Esophagus (tissue), 2 donors: ENCODE measurements around the gene SIPA1. TPM values are rescaled to one million over a fixed set of nuclear protein-coding genes. Genes with fewer than 3 reads are reported as not detected.
A peak's percentile ranks its signal among the peaks of the same experiment; 100 is the strongest.

Experiments used
- H3K27ac ChIP-seq, 2 donors: one replicate each; pipeline ENCODE4 v1.5.1; 2013; ENCODE audit warnings: low read depth in 2 of 2, mild to moderate bottlenecking in 2 of 2, inconsistent platforms in 1 of 2, low read length in 1 of 2, moderate library complexity in 1 of 2
- H3K27me3 ChIP-seq, 2 donors: one replicate each; pipeline ENCODE4 v1.6.1; 2013; ENCODE audit warnings: low read length in 2 of 2, control low read depth in 1 of 2, mild to moderate bottlenecking in 1 of 2; ENCODE audit not compliant: insufficient read depth in 2 of 2, control insufficient read depth in 1 of 2
- H3K36me3 ChIP-seq, 2 donors: one replicate each; pipeline ENCODE4 v1.6.1; 2013; ENCODE audit warnings: low read length in 1 of 2; ENCODE audit not compliant: control insufficient read depth in 2 of 2, insufficient read depth in 2 of 2
- H3K4me1 ChIP-seq, 2 donors: one replicate each; pipeline ENCODE4 v1.6.1; 2013; ENCODE audit warnings: low read length in 1 of 2; ENCODE audit not compliant: control insufficient read depth in 2 of 2, insufficient read depth in 2 of 2
- H3K4me3 ChIP-seq, 2 donors: one replicate each; pipeline ENCODE4 v1.5.1; 2013; ENCODE audit warnings: low read length in 2 of 2, mild to moderate bottlenecking in 2 of 2, low read depth in 1 of 2, moderate library complexity in 1 of 2
- H3K9me3 ChIP-seq, 2 donors: one replicate each; pipeline ENCODE4 v1.6.1; 2013; ENCODE audit warnings: mild to moderate bottlenecking in 2 of 2, low read depth in 1 of 2, low read length in 1 of 2, moderate library complexity in 1 of 2; ENCODE audit not compliant: control insufficient read depth in 2 of 2, insufficient read depth in 1 of 2
- WGBS, 2 donors: extraction: QIAGEN DNeasy Blood & Tissue Kit; methylation state at CpG; one replicate each; pipeline ENCODE4 v1.1.7; 2013; 5-methylcytosine and 5-hydroxymethylcytosine counted together
- polyA plus RNA-seq, 2 donors: library from polyadenylated mRNA; stranded (reverse); fragments of 200-250 nt; gene quantifications; one replicate each; pipeline ENCODE4 v1.2.3, GENCODE V29; 2013
- donor health status: healthy with polysubstance abuse.
- donor health status: Bipolar disorder and iron deficiency.

Gene SIPA1
- polyA plus RNA-seq, 2 donors, result 22.8 to 32.5 TPM

DNA sequence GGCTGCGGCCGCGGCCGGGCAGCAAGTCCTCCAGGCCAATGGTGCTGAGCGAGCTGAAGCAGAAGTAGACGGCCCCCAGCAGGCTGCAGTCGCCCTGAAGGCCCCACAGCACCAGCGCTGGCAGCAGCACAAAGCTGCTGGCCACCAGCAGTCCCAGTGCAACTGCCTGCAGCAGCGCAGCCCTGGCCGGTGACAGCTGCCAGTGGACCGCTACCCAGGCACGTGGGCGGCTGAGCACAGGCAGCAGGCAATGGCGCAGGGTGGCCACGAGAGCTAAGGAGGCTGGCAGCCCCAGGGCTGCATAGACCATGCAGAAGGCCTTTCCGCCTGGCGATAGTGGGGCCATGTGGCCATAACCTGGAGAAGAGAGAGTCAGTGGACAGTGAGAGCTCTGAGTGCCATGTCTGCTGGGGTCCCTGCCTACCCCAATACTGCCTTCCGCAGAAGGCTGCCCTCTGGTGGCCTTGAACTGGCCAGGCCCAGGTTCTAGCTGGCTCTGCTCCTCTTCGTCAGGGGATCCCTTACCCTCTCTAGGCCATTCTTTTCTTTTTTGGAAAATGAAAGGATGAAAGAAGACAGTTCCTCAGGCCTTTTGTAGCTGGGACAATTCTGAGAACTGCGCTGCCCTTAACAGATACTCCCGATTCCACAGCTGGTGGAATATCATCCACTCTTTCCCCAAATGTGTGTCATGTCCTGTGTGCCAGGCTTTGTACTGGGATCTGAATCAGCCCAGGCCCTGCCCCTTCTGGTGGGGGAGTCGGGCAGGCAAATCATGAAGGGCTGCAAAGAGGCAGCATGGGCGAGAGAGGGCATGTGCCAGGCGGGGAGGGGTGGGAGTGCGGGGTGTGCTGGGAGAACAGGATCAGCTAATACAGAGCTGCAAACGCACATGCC is 44.1 kb upstream of the SIPA1 start:
- peaks cover 10 to 32% of the 10 kb centered on the region in 2 donors for H3K4me1 ChIP-seq
- peaks cover 12 to 33% of the 10 kb centered on the region in 2 donors for H3K36me3 ChIP-seq
- H3K27me3 ChIP-seq, result no peaks in the 10 kb centered on the region
- H3K4me3 ChIP-seq, result no peak overlapping the region
- no peaks in the 10 kb centered on the region for H3K9me3 ChIP-seq
- H3K27ac ChIP-seq, result peak overlapping the region; percentile 16 to 79
- 60 to 73% methylated on average over 26 of the region's 26 CpGs for WGBS, 2 donors

DNA sequence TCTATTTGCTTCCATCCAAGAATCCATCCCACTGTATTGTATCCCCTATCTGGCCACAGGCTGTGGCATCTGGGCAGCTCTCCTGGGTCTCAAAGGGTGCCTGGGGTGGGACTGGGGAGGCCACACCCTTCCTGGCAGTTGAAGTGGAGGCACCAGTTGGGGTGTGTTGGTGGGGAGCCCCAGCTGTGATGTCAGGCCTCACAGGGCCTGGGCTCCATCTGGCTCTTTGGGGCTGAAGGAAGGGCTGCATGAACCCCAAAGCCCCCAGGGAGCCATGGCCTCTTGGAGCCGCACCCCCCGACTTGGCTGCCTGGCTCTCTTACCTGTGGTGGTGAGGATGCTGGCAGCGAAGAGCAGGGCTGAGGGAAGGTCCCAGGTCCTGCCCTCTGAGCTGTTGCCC is 42.8 kb upstream of the SIPA1 start:
- Histone ChIP-seq H3K36me3 (peaks cover 13 to 36% of the 10 kb centered on the region in 2 donors), H3K4me1 (peaks cover 10 to 32% of the 10 kb centered on the region in 2 donors)
- WGBS, 2 donors, result 48 to 49% methylated on average over 3 of the region's 3 CpGs

DNA sequence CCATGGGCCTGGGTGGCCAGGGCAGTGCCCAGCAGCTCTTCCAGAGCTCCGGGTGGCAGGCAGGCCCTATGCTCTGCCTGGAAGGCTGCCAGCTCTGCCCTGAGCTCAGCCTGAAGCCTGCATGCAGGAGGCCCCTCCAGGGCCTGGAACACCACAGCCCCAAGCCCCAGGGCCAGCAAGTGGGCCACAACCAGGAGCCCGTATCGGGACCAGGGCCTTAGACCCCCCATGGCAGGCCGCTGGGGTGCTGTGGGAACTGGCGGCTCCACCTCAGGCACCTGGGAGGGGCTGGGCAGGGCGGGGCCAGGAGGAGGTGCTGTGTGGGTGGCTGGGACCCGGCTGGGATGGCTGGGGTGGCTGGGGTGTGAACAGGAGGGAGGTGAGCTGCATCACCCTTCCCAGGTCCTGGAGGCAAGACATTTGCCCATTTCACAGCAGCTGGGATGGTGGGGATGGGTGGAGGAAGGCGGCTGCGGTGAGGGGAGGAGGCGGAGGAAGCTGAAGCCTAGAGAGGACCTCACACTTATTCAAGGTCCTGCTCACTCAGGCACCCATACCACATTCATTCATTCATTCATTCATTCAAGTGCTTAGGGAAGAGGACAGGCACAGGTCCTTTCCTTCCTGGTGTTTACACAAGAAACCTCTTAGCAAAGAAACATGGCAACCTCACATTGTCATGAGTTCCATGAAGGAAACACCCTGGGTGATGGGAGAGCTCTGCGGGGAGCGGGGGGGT is 42.2 kb upstream of the SIPA1 start, which contains the start of gene KCNK7:
KCNK7 (minus strand) TSS at position 258 of the 739 bp plus-strand sequence; CDS start at position 230, 28 bp downstream.
- peaks cover 10 to 32% of the 10 kb centered on the region in 2 donors for H3K4me1 ChIP-seq
- peaks cover 13 to 33% of the 10 kb centered on the region in 2 donors for H3K36me3 ChIP-seq
- no peaks in the 10 kb centered on the region for H3K9me3 ChIP-seq
- H3K27ac ChIP-seq, result peak within 1 kb of the TSS in 1 of 2 donors; percentile 81
- H3K4me3 ChIP-seq, result peak within 1 kb of the TSS in 1 of 2 donors; percentile 10
- WGBS, 2 donors, result 52 to 54% methylated on average over 12 of the region's 12 CpGs
- no peaks in the 10 kb centered on the region for H3K27me3 ChIP-seq

More for the DNA sequence above, 42.8 kb upstream of the SIPA1 start:
- Histone ChIP-seq H3K4me3 (peak overlapping the region in 1 of 2 donors; percentile 10), H3K27me3 (no peaks in the 10 kb centered on the region), H3K27ac (peak overlapping the region in 1 of 2 donors; percentile 81), H3K9me3 (no peaks in the 10 kb centered on the region)

DNA sequence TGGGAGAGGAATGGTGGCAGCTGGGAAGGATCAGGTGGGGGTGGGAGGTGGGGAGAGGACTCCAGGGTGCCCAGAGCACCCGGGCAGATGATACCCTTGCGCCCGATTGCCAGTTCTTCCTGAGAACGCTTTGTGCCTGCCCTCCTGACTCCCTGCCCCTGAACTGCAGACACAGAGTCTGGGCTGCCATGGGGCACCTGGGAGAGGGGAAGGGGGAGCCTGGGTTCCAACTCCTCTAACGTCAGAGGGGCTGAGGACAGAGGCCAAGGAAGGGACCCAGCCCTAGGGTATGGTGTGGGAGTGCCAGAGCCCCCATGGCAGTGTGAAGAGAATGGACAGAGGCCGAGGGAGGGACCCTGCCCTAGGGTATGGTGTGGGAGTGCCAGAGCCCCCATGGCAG is 41.4 kb upstream of the SIPA1 start:
- peaks cover 13 to 33% of the 10 kb centered on the region in 2 donors for H3K36me3 ChIP-seq
- peaks cover 10 to 32% of the 10 kb centered on the region in 2 donors for H3K4me1 ChIP-seq
- H3K4me3 ChIP-seq, result no peak overlapping the region
- 75 to 78% methylated on average over 6 of the region's 6 CpGs for WGBS, 2 donors
- no peak overlapping the region for H3K27ac ChIP-seq
- H3K27me3 ChIP-seq, result no peaks in the 10 kb centered on the region
- H3K9me3 ChIP-seq, result no peaks in the 10 kb centered on the region

DNA sequence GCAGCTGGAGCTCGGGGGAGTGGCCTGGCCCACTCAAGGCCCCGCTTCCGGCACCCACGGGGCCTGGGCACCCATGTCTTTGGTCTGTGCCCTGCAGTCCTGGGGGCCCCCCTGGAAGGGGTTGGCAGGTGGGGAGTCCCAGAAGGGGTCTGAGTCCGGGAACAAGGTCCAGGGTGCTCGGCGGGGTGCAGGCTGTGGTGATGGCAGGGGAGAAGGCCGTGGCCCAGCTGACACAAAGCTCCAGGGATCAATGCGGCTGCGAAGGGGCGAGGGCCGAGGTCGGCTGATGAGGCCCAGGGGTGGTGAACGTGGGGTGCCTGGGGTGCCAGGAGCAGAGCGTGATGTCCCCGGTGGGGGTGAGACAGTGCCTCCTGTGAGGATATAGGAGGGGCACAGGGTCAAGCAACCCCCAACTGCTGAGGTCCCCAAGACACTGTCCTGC is 39.6 kb upstream of the SIPA1 start:
- no peak overlapping the region for H3K27ac ChIP-seq
- H3K4me3 ChIP-seq, result no peak overlapping the region
- H3K9me3 ChIP-seq, result no peaks in the 10 kb centered on the region
- no peaks in the 10 kb centered on the region for H3K27me3 ChIP-seq
- H3K4me1 ChIP-seq, result peaks cover 10 to 19% of the 10 kb centered on the region in 2 donors
- peaks cover 13 to 23% of the 10 kb centered on the region in 2 donors for H3K36me3 ChIP-seq
- 88 to 89% methylated on average over 16 of the region's 16 CpGs for WGBS, 2 donors

DNA sequence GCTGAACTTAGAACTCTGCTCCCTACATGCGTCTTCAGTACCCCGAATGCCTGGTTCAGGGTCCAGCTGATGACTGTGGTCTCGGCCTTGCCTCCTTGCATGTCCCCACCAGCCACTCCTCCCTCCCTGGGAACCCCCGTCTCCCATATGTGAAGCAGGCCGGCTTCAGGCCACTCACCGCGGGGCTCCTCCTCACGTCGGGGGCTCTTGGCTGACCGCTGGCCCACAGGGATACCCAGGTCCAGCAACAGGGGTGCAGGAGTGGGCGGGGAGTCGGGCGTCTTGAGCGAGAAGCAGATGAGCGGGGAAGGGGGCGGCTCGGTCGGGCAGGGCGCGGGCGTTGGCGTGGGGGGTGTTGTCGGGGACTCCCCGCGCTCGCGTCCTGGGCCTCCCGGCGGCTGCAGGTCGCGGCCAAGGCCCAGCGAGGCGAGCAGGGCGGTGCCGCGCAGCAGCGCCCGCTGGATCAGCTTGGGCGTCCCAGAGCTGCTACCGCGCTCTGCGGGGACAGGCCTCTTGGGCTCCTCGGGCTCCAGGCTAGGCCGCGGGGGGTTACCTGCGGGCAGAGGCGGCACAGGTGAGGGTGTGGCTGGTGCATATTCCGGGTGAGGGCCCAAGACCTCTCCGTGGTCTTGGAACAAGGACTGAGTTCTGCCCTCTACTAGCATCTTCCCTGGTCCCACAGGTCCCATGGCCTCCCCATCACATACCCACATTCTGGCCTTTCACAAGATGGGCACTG is 38.5 kb upstream of the SIPA1 start:
- WGBS, 2 donors, result 82 to 88% methylated on average over 48 to 49 of the region's 49 CpGs
- no peak overlapping the region for H3K27ac ChIP-seq
- no peaks in the 10 kb centered on the region for H3K27me3 ChIP-seq
- no peak overlapping the region for H3K4me3 ChIP-seq
- H3K4me1 ChIP-seq, result peaks cover 7 to 10% of the 10 kb centered on the region in 2 donors
- no peaks in the 10 kb centered on the region for H3K9me3 ChIP-seq
- peaks cover 13 to 26% of the 10 kb centered on the region in 2 donors for H3K36me3 ChIP-seq

DNA sequence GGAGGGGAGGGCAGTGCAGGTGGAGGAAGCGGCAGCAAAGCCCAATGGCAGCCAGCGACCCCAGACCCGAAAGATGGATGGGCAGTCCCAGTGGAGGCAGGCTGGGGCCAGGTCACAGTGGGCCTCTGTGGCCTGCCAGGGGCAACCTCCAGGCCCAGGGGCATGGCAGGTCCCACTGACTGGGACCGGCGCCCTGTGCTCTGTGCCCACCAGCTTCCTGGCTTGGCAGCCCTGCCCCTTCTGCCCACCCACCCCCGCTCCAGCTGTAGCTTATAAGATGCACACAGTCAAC is 38.0 kb upstream of the SIPA1 start:
- Histone ChIP-seq H3K27me3 (no peaks in the 10 kb centered on the region), H3K9me3 (no peaks in the 10 kb centered on the region), H3K36me3 (peaks cover 17 to 31% of the 10 kb centered on the region in 2 donors), H3K4me1 (peaks cover 7 to 8% of the 10 kb centered on the region in 2 donors), H3K4me3 (no peak overlapping the region), H3K27ac (no peak overlapping the region)
- WGBS, 2 donors, result 93 to 98% methylated on average over 6 of the region's 6 CpGs

DNA sequence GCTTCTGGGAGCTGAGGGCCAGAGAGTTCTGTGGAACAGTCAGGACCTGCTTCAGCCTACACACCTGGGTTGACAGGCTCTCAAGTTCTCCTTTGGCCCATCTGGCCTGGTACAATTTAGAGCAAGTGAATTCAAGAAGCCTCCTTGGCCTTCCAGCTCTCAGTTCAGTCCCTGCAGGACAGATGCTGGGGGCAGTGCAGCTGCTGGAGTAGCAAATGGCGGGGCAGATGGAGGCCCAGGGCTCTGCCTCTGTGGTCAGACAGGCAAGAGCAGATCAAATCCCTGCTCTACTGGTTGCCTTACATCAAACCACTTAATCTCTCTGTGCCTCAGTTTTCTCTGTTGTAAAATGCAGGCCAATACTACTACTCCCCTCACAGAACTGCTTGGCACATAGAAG is 33.6 kb upstream of the SIPA1 start:
- H3K27me3 ChIP-seq, result no peaks in the 10 kb centered on the region
- H3K9me3 ChIP-seq, result no peaks in the 10 kb centered on the region
- peaks cover 7 to 32% of the 10 kb centered on the region in 2 donors for H3K36me3 ChIP-seq
- H3K4me1 ChIP-seq, result peaks cover 7 to 10% of the 10 kb centered on the region in 2 donors
- WGBS, 2 donors, result 94 to 95% methylated on average over 1 of the region's 1 CpG
- no peak overlapping the region for H3K27ac ChIP-seq
- no peak overlapping the region for H3K4me3 ChIP-seq
